HG03095 (cell line): ENCODE data around the gene ASAH2.
"Not testable (repeated sequence)": the region's sequence is repeated elsewhere in the genome, so short reads cannot be mapped to it uniquely, and the experiment has no call there.

Source experiments
- ATAC-seq: cut with Tn5 transposase; IDR thresholded peaks from one replicate; pipeline ENCODE4 v1.9.1; 2021; ENCODE audit warnings: moderate library complexity; ENCODE audit not compliant: unreplicated experiment

The ASAH2 gene

GRCh38 chr10:50260791-50261281 is 9.5 kb upstream of the ASAH2 start:
- ATAC-seq, result peak; percentile 99

- ATAC-seq, result no peak
Measured at GRCh38 chr10:50254479-50254878, 3.2 kb upstream of the ASAH2 start.

GRCh38 chr10:50250096-50250854 is 1.0 kb downstream of the ASAH2 start:
- ATAC-seq, result no peak

- no peak for ATAC-seq
Measured at GRCh38 chr10:50248598-50248997, 2.7 kb downstream of the ASAH2 start.

GRCh38 chr10:50248062-50248461 is 3.3 kb downstream of the ASAH2 start:
- no peak for ATAC-seq

GRCh38 chr10:50244201-50244600 is 7.1 kb downstream of the ASAH2 start:
- ATAC-seq, result no peak

- ATAC-seq, result no peak
Measured at GRCh38 chr10:50242777-50243176, 8.5 kb downstream of the ASAH2 start.

- ATAC-seq, result not testable (repeated sequence)
Measured at GRCh38 chr10:50241478-50241877, 9.8 kb downstream of the ASAH2 start.

- ATAC-seq, result no peak
Measured at GRCh38 chr10:50234486-50234885, 16.8 kb downstream of the ASAH2 start.

GRCh38 chr10:50232261-50232639 is 19.1 kb downstream of the ASAH2 start:
- no peak for ATAC-seq

GRCh38 chr10:50231515-50232260 is 19.6 kb downstream of the ASAH2 start:
- no peak for ATAC-seq

- ATAC-seq, result no peak
Measured at GRCh38 chr10:50229460-50229859, 21.9 kb downstream of the ASAH2 start.

GRCh38 chr10:50228672-50229071 is 22.6 kb downstream of the ASAH2 start:
- ATAC-seq, result no peak

- ATAC-seq, result no peak
Measured at GRCh38 chr10:50226610-50227009, 24.7 kb downstream of the ASAH2 start.

- ATAC-seq, result peak; percentile 86
Measured at GRCh38 chr10:50224330-50224952, 26.9 kb downstream of the ASAH2 start.

- no peak for ATAC-seq
Measured at GRCh38 chr10:50222199-50222598, 29.1 kb downstream of the ASAH2 start.

GRCh38 chr10:50221470-50221869 is 29.8 kb downstream of the ASAH2 start:
- ATAC-seq, result no peak

- ATAC-seq, result no peak
Measured at GRCh38 chr10:50219646-50220045, 31.7 kb downstream of the ASAH2 start.

GRCh38 chr10:50219200-50219599 is 32.1 kb downstream of the ASAH2 start:
- ATAC-seq, result no peak

- no peak for ATAC-seq
Measured at GRCh38 chr10:50216894-50217293, 34.4 kb downstream of the ASAH2 start.

GRCh38 chr10:50216418-50216817 is 34.9 kb downstream of the ASAH2 start:
- no peak for ATAC-seq

- ATAC-seq, result no peak
Measured at GRCh38 chr10:50211670-50212069, 39.6 kb downstream of the ASAH2 start.
